ENCODE results near the gene SYF2. TPM values are rescaled to one million over a fixed set of nuclear protein-coding genes. Genes with fewer than 3 reads are reported as not detected.

The SYF2 gene
- total and polyA plus RNA-seq, 2 of the 4 experiments (the other 2 are of a cell fraction): 8.6 to 19.5 TPM

DNA sequence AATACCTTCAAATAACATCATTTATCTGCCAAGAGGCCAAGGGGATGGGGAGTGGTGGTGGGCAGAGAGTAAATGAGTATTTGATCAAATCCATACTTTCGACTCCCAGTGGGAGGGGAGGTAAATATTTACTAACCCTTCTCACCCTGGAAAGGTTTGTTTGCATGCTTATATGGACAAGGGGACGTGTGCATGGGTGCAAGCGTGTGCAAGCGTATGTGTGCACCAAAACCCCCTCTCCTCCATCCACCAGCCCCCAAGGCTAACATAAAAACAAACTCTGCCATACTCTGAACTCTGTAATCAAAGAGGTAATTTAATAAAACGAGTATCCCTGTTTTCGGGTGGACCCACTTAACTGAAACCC lies 58.0 kb downstream of the SYF2 start:
- H3K79me1 ChIP-seq (ENCODE audit: low read depth in 1 of 2, low read length in 2 of 2): no peaks in the 10 kb centered on the region
- no peak overlapping the region for H2BK20ac ChIP-seq (ENCODE audit: low read depth, low read length)
- no TSS peak for BruUV-seq (replicated peaks)
- H2BK15ac ChIP-seq (ENCODE audit: low read depth, low read length): no peak overlapping the region
- H3K56ac ChIP-seq (ENCODE audit: extremely low read depth, insufficient read depth, low read length): no peak overlapping the region
- no peak overlapping the region for H3K23ac ChIP-seq (ENCODE audit: low read depth, low read length)
- in situ Hi-C loops (cut with MboI; ENCODE audit: low sequenced_read_pairs): no loop called here
- intact Hi-C loops (cut with micrococcal nuclease): no loop called here
- no peak overlapping the region for H3K18ac ChIP-seq (ENCODE audit: low read depth, low read length)
- no peak overlapping the region for H2BK5ac ChIP-seq (ENCODE audit: low read depth, low read length, poor library complexity, severe bottlenecking)
- DNase-seq: no peak
- H2AK9ac ChIP-seq (replicated peaks; ENCODE audit: low read depth, low read length, poor library complexity): no peak overlapping the region
- H3K27ac ChIP-seq (ENCODE audit: insufficient read depth, low read length): no peak overlapping the region
- H4K91ac ChIP-seq (ENCODE audit: insufficient read depth, low read depth, low read length): no peak overlapping the region
- H3K4me2 ChIP-seq (ENCODE audit: low read depth, low read length): no peak overlapping the region
- no peaks in the 10 kb centered on the region for H3K9me1 ChIP-seq (ENCODE audit: insufficient read depth, low read length)
- no peak for ATAC-seq (ENCODE audit: low read depth)
- no peak overlapping the region for H4K5ac ChIP-seq (ENCODE audit: low read depth, low read length)
- no peaks in the 10 kb centered on the region for H4K20me1 ChIP-seq (ENCODE audit: insufficient read depth, low read length)
- peaks cover 21% of the 10 kb centered on the region for H3K27me3 ChIP-seq (ENCODE audit: control insufficient read depth, insufficient read depth, low read length)
- no peak overlapping the region for H3K14ac ChIP-seq (replicated peaks; ENCODE audit: low read depth, low read length)
- CTCF ChIA-PET: no interaction called here
- H2BK120ac ChIP-seq (ENCODE audit: low read depth, low read length): no peak overlapping the region
- no CpG with 5 or more reads among the region's 6 CpGs for WGBS, 2 experiments (ENCODE audit: extremely low coverage in 2 of 2, insufficient read length in 1 of 2)
- H3K4me1 ChIP-seq (ENCODE audit: control insufficient read depth, insufficient read depth, low read length): no peaks in the 10 kb centered on the region
- H3K4ac ChIP-seq (ENCODE audit: low read depth, low read length): no peak overlapping the region
- H4K8ac ChIP-seq (ENCODE audit: low read depth in 2 of 2, low read length in 2 of 2): no peak overlapping the region
- no peaks in the 10 kb centered on the region for H3K9me3 ChIP-seq (ENCODE audit: control insufficient read depth, insufficient read depth, low read length)
- dilution Hi-C loops (cut with HindIII; ENCODE audit: low sequenced_read_pairs, unreplicated experiment): no loop called here
- no peak overlapping the region for H2AK5ac ChIP-seq (ENCODE audit: low read depth, low read length)
- no peak for TF ChIP-seq BHLHE40 (IDR thresholded peaks at IDR 0.05; ENCODE audit: low read depth, low read length)
- TF ChIP-seq NFE2L2 (IDR thresholded peaks at IDR 0.05; ENCODE audit: low read depth, low read length): no peak
- no peak for TF ChIP-seq ELK1 (IDR thresholded peaks at IDR 0.05; ENCODE audit: borderline replicate concordance, low read depth, low read length)
- no peak for TF ChIP-seq POLR2A (IDR thresholded peaks at IDR 0.05; ENCODE audit: low read depth, low read length)
- TF ChIP-seq MAFK (IDR thresholded peaks at IDR 0.05; ENCODE audit: low read depth, low read length): no peak
- no peak for TF ChIP-seq RFX5 (IDR thresholded peaks at IDR 0.05; ENCODE audit: low read depth, low read length)
- TF ChIP-seq, protein P1, sequence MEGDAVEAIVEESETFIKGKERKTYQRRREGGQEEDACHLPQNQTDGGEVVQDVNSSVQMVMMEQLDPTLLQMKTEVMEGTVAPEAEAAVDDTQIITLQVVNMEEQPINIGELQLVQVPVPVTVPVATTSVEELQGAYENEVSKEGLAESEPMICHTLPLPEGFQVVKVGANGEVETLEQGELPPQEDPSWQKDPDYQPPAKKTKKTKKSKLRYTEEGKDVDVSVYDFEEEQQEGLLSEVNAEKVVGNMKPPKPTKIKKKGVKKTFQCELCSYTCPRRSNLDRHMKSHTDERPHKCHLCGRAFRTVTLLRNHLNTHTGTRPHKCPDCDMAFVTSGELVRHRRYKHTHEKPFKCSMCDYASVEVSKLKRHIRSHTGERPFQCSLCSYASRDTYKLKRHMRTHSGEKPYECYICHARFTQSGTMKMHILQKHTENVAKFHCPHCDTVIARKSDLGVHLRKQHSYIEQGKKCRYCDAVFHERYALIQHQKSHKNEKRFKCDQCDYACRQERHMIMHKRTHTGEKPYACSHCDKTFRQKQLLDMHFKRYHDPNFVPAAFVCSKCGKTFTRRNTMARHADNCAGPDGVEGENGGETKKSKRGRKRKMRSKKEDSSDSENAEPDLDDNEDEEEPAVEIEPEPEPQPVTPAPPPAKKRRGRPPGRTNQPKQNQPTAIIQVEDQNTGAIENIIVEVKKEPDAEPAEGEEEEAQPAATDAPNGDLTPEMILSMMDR (conservative IDR thresholded peaks at IDR 0.05; ENCODE audit: low read depth, low read length): no peak
- TF ChIP-seq CEBPB (IDR thresholded peaks at IDR 0.05; ENCODE audit: low read depth, low read length): no peak
- no peak for TF ChIP-seq FOS (IDR thresholded peaks at IDR 0.05; ENCODE audit: low read depth, low read length)
- TF ChIP-seq CHD1 (IDR thresholded peaks at IDR 0.05; ENCODE audit: low read depth, low read length): no peak
- TF ChIP-seq RCOR1 (IDR thresholded peaks at IDR 0.05; ENCODE audit: insufficient replicate concordance, low read length): no peak
- TF ChIP-seq MAZ (IDR thresholded peaks at IDR 0.05; ENCODE audit: borderline replicate concordance, low read depth, low read length): no peak
- TF ChIP-seq SMC3 (IDR thresholded peaks at IDR 0.05; ENCODE audit: low read depth, low read length): no peak
- no peak for TF ChIP-seq RAD21 (IDR thresholded peaks at IDR 0.05; ENCODE audit: low read length)
- no peak for TF ChIP-seq USF2 (IDR thresholded peaks at IDR 0.05; ENCODE audit: low read depth, low read length)
- no peak for TF ChIP-seq MXI1 (IDR thresholded peaks at IDR 0.05; ENCODE audit: borderline replicate concordance, low read depth, low read length)
- H3K4me3 ChIP-seq (ENCODE audit: insufficient read depth, low read depth, low read length): no peak overlapping the region
- H3K9ac ChIP-seq (ENCODE audit: low read depth, low read length): no peak overlapping the region
- H3K36me3 ChIP-seq (ENCODE audit: control insufficient read depth, insufficient read depth, low read length): no peaks in the 10 kb centered on the region
- no peak overlapping the region for H2AFZ ChIP-seq (replicated peaks; ENCODE audit: low read length, poor library complexity)
- POLR2A ChIA-PET (ENCODE audit: unreplicated experiment): no interaction called here
